Pulmonary artery endothelial cell (primary cell): ENCODE measurements around the gene PDLIM1. TPM values are rescaled to one million over a fixed set of nuclear protein-coding genes. Genes with fewer than 3 reads are reported as not detected.
"Not testable (repeated sequence)": the region's sequence is repeated elsewhere in the genome, so short reads cannot be mapped to it uniquely, and the experiment has no call there.

Source experiments
- DNase-seq: peaks from one replicate; pipeline ENCODE4 v3.0.0-alpha.2; 2011; ENCODE audit warnings: low read depth, low spot score
- total RNA-seq: library from RNA; depleted of rRNA; stranded (reverse); fragments of >200 nt; gene quantifications from 2 replicates; pipeline ENCODE4 v1.2.3, GENCODE V29; 2014

Gene PDLIM1
- total RNA-seq, 1 donor from 2014 or later, result 46.5 TPM

DNA sequence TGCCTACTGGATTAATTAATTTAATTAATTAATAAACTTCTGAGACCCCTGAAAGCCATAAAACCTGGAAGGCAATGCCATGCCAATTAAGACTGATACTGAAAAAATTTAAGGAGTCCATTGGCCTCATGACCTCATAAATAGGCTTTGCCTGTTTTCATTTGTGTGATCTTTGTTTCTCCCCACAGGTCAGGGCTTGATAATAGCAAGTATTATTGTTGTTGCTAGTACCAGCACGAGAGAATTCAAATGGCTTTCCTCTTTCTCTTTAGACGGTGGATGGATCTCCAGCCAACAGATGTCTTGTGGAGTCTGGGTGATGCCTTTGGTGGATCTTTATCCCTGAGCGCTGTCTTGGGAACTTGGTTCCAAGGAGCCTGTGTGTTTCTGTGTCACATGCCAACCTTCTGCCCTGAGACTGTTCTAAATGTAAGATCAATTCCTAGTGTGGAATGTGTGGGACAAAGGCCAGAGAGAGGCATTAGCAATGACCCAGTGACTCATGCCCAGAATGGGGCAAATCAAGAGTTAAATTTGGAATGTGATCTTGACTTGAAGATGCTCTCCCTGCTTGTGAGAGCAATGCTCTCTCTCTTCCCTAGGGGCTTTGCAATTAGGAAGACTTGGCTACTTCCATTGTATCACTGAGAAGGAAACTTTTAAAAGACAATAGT is 79.1 kb downstream of the PDLIM1 start:
- no peak for DNase-seq

DNA sequence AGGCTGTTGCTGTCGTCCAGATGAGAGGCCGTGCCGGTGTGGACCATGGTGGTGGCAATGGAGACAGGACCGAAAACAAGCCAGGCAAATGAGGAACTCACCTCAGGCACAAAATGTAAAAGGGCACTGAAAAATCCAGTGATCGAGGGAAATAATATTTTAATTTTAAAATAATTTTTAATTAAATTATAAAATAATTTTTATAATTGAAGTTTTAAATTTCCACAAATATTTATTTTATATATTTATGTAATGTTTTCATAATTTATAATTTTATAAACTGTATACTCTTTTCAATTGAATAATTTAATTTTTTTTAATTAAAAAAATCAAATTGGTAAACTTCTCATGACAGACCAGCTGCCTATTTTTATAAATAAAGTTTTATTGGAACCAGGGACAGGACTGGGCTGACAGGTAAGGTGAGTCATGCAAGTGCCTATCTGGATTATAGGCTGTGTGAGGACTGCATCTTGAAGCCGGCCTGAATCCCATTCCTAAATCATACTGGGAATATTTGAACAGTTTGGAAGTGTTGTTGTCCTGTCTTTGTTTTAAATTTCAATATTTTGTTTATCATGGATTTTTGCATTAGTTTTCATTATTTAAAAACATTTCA is 81.2 kb downstream of the PDLIM1 start:
- no peak for DNase-seq

DNA sequence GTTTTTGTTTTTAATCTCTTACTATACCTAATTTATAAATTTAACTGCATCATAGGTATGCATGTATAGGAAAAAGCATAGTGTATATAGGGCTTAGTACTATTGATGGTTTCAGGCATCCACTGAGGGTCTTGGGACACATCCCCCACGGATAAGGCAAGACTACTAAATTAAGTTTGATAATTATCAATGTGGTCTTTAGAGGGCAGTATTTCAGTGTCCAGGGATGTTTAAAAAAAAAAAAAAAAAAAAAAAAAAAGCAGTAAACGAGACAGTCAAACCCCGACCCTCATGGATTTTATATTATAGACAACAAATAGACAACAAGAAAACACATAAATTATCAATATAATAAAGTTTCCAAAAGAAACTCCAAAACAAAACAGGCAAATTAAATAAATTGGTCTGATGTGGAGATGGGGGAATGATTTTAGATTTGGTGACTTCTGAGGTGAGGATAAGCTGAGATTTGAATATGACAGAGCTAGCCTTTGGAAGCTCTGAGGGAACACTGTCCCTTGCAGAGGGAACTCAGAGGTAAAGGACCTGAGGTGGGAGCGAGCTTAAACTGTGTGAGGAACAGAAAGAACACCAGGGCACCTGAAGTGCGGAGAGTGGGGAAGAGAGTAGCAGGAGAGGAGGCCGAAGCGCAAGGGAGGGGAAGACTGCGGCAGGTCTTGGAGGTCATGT is 82.0 kb downstream of the PDLIM1 start:
- DNase-seq, result no peak

DNA sequence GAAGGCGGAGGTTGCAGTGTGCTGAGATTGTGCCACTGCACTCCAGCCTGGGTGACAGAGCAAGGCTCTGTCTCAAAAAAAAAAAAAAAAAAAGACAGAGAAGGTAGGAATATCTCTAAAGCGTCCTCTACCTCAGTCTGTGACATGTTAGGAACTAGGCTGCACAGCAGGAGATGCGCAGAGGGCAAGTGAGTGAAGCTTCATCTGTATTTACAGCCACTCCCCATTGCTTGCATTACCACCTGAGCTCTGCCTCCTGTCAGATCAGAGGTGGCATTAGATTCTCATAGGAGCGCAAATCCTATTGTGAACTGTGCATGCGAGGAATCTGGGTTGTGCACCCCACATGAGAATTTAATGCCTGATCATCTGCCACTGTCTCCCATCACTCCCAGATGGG is 87.9 kb downstream of the PDLIM1 start:
- not testable (repeated sequence) for DNase-seq

DNA sequence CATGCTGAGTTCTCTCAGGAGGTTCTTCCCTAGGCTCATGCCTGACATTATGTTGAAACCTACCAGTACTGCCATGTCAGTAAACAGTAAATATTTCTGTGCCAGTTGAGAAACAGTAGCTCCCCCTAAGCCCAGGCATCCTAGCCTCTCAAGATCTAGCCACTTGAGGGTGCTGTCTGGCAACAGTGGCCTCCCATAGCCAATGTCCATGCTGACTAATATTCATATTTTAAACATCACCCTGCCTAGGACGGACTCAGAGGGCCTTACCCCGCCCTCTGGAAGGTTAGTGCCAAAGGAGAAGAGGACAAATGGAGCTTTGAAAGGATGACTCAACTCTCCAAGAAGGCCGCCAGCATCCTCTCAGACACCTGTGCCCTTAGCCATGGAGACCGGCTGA is 89.1 kb downstream of the PDLIM1 start:
- DNase-seq, result no peak

DNA sequence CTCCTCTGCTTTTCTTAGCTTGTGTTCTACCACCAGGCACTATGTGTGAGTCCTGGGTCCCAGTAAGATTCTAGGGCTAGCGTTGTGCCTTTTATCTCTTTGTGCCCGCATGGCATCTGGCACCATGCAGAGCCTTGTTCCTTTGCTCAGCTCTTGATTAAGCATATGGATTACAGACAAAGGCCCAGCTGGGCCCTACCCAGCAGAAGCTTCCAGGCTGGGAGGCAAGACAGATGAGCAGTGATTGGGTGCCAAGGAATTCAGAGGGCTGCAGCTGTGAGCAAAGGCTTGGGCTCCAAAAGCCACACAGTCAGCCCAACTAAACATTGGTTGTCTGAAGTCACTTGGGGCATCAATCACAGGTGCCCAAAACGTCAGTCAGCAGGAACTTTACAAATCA is 94.8 kb downstream of the PDLIM1 start:
- no peak for DNase-seq

DNA sequence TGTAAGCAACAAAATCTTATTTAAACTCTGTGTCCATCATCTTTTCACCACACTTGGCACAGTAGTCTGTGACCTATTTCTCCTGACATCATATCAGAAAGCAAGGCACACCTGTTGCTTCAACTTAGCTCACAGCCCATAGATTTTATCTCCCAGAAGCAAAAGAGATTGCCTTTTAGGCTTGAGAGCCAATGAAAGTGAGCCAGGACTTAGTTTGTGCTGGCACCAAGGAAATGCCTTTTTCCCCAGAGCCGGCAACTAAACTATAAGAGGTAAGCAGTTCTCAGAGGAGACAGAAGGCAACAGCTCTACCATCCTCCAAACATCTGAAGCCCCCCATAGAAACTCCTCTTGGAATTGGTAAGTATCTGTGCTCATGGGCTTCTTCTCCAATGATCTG is 96.9 kb downstream of the PDLIM1 start, which contains the start of gene ACSM6:
ACSM6 (plus strand) TSS at position 295 of the 400 bp plus-strand sequence. CDS start 248 bp downstream, outside the sequence.
- DNase-seq, result no peak

DNA sequence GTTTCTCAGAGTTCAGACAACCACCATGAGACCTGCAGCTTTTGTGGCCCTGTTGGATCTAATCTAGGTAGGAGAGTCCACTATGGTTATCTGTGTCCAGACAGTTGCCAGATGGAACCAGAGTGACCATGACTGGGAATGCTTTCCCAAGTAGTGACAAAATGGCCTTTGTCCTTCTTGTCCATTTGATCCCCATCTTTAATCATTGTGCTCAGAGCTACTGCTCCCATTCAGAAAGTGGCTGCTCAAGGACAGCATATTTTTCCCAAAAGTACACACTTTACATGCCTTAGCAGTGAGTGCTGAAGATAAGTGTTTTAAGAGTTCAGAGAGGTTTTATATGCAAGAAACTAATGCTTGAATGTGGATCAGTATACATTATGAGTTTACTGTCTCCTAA is 102.2 kb downstream of the PDLIM1 start:
- no peak for DNase-seq

DNA sequence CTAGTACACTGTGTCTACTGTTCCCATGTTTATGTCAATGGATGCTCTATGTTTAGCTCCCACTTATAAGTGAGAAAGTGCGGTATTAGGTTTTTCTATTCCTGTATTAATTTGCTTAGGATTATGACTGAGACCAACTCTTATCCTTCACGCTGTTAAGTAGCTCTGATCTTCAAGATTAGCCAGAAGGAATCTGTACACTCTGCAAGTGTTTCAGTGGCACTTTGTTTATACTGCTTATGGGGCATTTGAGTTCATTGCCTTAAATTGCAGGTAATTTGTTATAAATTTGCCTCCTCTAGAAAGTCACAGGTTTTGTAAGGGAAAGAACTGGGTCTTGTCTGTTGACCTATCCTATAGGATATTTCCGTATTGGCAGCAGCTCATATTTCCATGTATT is 103.2 kb downstream of the PDLIM1 start:
- DNase-seq, result no peak

Other genes starting within 250 kb of the PDLIM1 start
- gene CYP2C8, start 221.5 kb downstream of the PDLIM1 start, total RNA-seq, result not detected in 2 replicates
- gene ACSM6, start 96.8 kb downstream of the PDLIM1 start, total RNA-seq, result not detected in 2 replicates